KOPT-K1 (cell line): ENCODE results near the gene ATOH8.

ENCODE experiments used
- H3K27ac ChIP-seq: fragments of 200-600 bp; sonication (generic); 2 replicates; pipeline ENCODE4 v1.5.1; 2016; ENCODE audit warnings: antibody characterized with exemption, mild to moderate bottlenecking, low read depth, low read length; ENCODE audit not compliant: poor library complexity, severe bottlenecking
- H3K36me3 ChIP-seq: fragments of 200-600 bp; sonication (generic); 2 replicates; pipeline ENCODE4 v1.5.1; 2017; ENCODE audit warnings: antibody characterized with exemption, mild to moderate bottlenecking, low read length, moderate library complexity; ENCODE audit not compliant: insufficient read depth
- H3K9me3 ChIP-seq: fragments of 200-600 bp; sonication (generic); 2 replicates; pipeline ENCODE4 v1.5.1; 2017; ENCODE audit warnings: antibody characterized with exemption, low read length, mild to moderate bottlenecking; ENCODE audit not compliant: insufficient read depth, poor library complexity, severe bottlenecking

Gene ATOH8

GRCh38 chr2:85830645-85831044, 76.9 kb downstream of the ATOH8 start:
- Histone ChIP-seq H3K27ac (no peak overlapping the region), H3K36me3 (no peaks in the 10 kb centered on the region), H3K9me3 (peaks cover 6% of the 10 kb centered on the region)

DNA sequence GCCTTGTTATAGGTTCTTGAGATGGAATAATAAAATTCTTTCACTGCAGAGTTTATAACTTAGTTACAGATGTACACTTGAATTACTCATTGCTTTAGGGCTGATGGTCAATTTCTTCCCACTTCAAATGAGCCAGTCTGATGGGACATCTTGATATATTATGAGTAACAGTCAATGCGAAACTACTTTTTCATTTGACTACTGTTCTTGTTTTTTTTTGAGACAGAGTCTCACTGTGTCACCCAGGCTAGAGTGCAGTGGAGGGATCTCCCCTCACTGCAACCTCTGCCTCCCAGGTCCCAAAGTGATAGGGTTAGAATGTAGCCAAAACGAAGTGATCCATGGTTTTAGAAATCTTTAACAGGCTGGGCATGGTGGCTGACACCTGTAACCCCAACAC, 77.9 kb downstream of the ATOH8 start:
- H3K9me3 ChIP-seq: peaks cover 8% of the 10 kb centered on the region
- no peak overlapping the region for H3K27ac ChIP-seq
- H3K36me3 ChIP-seq: no peaks in the 10 kb centered on the region

DNA sequence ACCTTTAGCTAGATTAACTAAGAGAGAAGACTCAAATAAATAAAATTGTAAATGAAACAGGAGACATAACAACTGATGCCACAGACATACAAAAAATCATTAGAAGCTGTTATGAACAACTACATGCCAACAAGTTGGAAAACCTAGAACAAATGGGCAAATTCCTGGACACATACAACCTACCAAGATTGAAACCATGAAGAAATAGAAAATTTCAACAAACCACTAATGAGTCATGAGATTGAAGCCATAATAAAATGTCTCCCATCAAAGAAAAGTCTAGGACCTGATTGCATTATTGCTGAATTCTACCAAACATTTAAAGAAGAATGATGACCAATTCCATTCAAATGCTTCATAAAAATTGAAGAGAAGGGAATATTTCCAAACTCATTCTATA, 80.7 kb downstream of the ATOH8 start:
- Histone ChIP-seq H3K27ac (no peak overlapping the region), H3K36me3 (peaks cover 6% of the 10 kb centered on the region), H3K9me3 (peaks cover 8% of the 10 kb centered on the region)
